Body of pancreas (tissue), 4 donors: ENCODE measurements around the gene CGNL1. TPM values are rescaled to one million over a fixed set of nuclear protein-coding genes. Genes with fewer than 3 reads are reported as not detected.

Experiments used
- ATAC-seq: fragments of 150-250 bp; one replicate; pipeline ENCODE4 v1.9.1; 2016
- DNase-seq, 4 donors: peaks; one replicate each; pipeline ENCODE4 v3.0.0-alpha.2; 2019
- H3K27ac ChIP-seq, 4 donors: fragments of 200-600 bp; sonication (generic); 1 replicate in 3 of 4; 2 replicates in 1 of 4; pipeline versions ENCODE4 v1.5.1 to v1.6.1; 2016 to 2019; ENCODE audit warnings: mild to moderate bottlenecking in 1 of 4, mixed read lengths in 1 of 4, moderate library complexity in 1 of 4
- H3K27me3 ChIP-seq, 2 donors: fragments of 200-600 bp; sonication (generic); one replicate each; pipeline ENCODE4 v1.6.0; 2016; ENCODE audit warnings: mild to moderate bottlenecking in 1 of 2
- H3K36me3 ChIP-seq, 2 donors: fragments of 200-600 bp; sonication (generic); replicated peaks in 1 of 2; 2 replicates each; pipeline ENCODE4 v1.5.1; 2016; ENCODE audit warnings: low read depth in 2 of 2; ENCODE audit not compliant: insufficient read depth in 1 of 2
- H3K4me1 ChIP-seq: fragments of 200-600 bp; sonication (generic); one replicate; pipeline ENCODE4 v1.6.0; 2016
- H3K4me3 ChIP-seq, 2 donors: fragments of 200-600 bp; sonication (generic); 1 replicate in 1 of 2; 2 replicates in 1 of 2; pipeline ENCODE4 v1.5.1; 2016 to 2019
- H3K9me3 ChIP-seq, 3 donors: fragments of 200-600 bp; sonication (generic); 1 replicate in 2 of 3; 2 replicates in 1 of 3; pipeline ENCODE4 v1.5.1; 2016
- POLR2A ChIP-seq, 3 donors: fragments of 450-650 bp; IDR thresholded peaks; one replicate each; pipeline ENCODE4 v1.6.1; 2016; ENCODE audit warnings: antibody characterized with exemption in 3 of 3, mild to moderate bottlenecking in 2 of 3
- WGBS, 2 donors: methylation state at CpG; one replicate each; pipeline ENCODE4 v1.1.5; 2017; 5-methylcytosine and 5-hydroxymethylcytosine counted together
- intact Hi-C: fragments of 100-400 bp; cut with DNase I; formaldehyde crosslinking; loops from one replicate; pipeline ENCODE4 v1.15.1; 2023
- total RNA-seq, 2 donors: library from RNA; depleted of rRNA; stranded (reverse); fragments of >200 nt; gene quantifications; one replicate each; pipeline ENCODE4 v1.1.0, GENCODE V29; 2016
- TF ChIP-seq, protein P1 (sequence below), 7 experiments: fragments of 450-650 bp in 4 of 7; fragments of 200-600 bp in 3 of 7; sonication (generic) in 3 of 7; IDR thresholded peaks; one replicate each; pipeline ENCODE4 v1.5.1; 2016 to 2019; ENCODE audit warnings: antibody characterized with exemption in 7 of 7

CGNL1 gene
- total RNA-seq, 2 donors from 2014 or later = 24.7 to 30.6 TPM

- 49 to 65% methylated on average over 6 of the region's 6 CpGs for WGBS, 2 donors
- Histone ChIP-seq H3K4me3 (no peak overlapping the region), H3K27me3 (no peaks in the 10 kb centered on the region), H3K9me3 (no peaks in the 10 kb centered on the region), H3K27ac (no peak overlapping the region), H3K36me3 (no peaks in the 10 kb centered on the region), H3K4me1 (peaks cover 24% of the 10 kb centered on the region)
- DNase-seq (no peak), ATAC-seq (no peak)
- intact Hi-C loops = no loop called here
- TF ChIP-seq, protein P1, sequence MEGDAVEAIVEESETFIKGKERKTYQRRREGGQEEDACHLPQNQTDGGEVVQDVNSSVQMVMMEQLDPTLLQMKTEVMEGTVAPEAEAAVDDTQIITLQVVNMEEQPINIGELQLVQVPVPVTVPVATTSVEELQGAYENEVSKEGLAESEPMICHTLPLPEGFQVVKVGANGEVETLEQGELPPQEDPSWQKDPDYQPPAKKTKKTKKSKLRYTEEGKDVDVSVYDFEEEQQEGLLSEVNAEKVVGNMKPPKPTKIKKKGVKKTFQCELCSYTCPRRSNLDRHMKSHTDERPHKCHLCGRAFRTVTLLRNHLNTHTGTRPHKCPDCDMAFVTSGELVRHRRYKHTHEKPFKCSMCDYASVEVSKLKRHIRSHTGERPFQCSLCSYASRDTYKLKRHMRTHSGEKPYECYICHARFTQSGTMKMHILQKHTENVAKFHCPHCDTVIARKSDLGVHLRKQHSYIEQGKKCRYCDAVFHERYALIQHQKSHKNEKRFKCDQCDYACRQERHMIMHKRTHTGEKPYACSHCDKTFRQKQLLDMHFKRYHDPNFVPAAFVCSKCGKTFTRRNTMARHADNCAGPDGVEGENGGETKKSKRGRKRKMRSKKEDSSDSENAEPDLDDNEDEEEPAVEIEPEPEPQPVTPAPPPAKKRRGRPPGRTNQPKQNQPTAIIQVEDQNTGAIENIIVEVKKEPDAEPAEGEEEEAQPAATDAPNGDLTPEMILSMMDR (IDR thresholded peaks at IDR 0.05) = no peak
- TF ChIP-seq POLR2A (IDR thresholded peaks at IDR 0.05) = no peak
These were observed 210.5 kb downstream of the CGNL1 start for GRCh38 chr15:57586661-57587424.

DNA sequence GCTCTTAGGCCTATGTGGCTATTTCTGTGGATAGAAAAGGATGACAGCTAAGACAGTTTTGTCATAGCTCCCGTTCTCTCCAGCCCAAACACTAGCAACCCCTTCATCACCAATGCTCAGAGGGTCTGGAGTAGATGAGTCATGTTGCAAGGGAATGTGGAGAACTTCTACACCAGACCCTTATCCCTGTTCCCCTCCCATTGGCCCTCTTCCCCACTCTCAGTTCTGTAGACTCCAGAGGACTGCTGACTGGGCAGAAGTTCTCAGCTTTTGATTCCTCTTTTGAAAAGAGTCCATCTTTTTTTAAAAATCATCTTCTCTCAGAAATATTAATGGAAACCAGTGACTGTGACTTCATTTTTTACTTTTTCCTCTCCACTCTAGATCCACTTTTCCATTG, 213.0 kb downstream of the CGNL1 start:
- no peak for ATAC-seq

GRCh38 chr15:57589754-57590153, 213.4 kb downstream of the CGNL1 start:
- no peak for ATAC-seq

More for the DNA sequence above, 213.0 kb downstream of the CGNL1 start:
- Histone ChIP-seq H3K4me3 (no peak overlapping the region), H3K36me3 (no peaks in the 10 kb centered on the region), H3K4me1 (peaks cover 35% of the 10 kb centered on the region), H3K27me3 (no peaks in the 10 kb centered on the region), H3K9me3 (no peaks in the 10 kb centered on the region), H3K27ac (peak overlapping the region in 3 of 4 donors; percentile 45 to 54 (median 52))
- intact Hi-C loops = no loop called here
- peak in 1 of 4 donors; percentile 34 for DNase-seq
- 89 to 94% methylated on average over 1 of the region's 1 CpG for WGBS, 2 donors
- TF ChIP-seq POLR2A (IDR thresholded peaks at IDR 0.05) = no peak
- TF ChIP-seq, protein P1 (IDR thresholded peaks at IDR 0.05) = no peak

GRCh38 chr15:57591237-57591821, 215.0 kb downstream of the CGNL1 start:
- Histone ChIP-seq H3K27ac (peak overlapping the region; percentile 82 to 91 (median 87)), H3K4me3 (no peak overlapping the region), H3K36me3 (no peaks in the 10 kb centered on the region), H3K4me1 (peaks cover 55% of the 10 kb centered on the region), H3K9me3 (no peaks in the 10 kb centered on the region), H3K27me3 (no peaks in the 10 kb centered on the region)
- 15 to 18% methylated on average over 14 to 17 of the region's 18 CpGs for WGBS, 2 donors
- DNase-seq (peak in 3 of 4 donors; percentile 23 to 82 (median 25)), ATAC-seq (peak; percentile 4)
- intact Hi-C loops = no loop called here
- TF ChIP-seq POLR2A (IDR thresholded peaks at IDR 0.05) = peak in 2 of 3 donors; percentile 43 to 64
- TF ChIP-seq, protein P1 (IDR thresholded peaks at IDR 0.05) = peak in 1 of 7 experiments; percentile 4

More at GRCh38 chr15:57589754-57590153, 213.4 kb downstream of the CGNL1 start:
- intact Hi-C loops = no loop called here
- TF ChIP-seq POLR2A (IDR thresholded peaks at IDR 0.05) = no peak
- TF ChIP-seq, protein P1 (IDR thresholded peaks at IDR 0.05) = no peak
- 15 to 25% methylated on average over 2 of the region's 2 CpGs for WGBS, 2 donors
- H3K4me3 ChIP-seq = no peak overlapping the region
- H3K36me3 ChIP-seq = no peaks in the 10 kb centered on the region
- no peak for DNase-seq
- H3K4me1 ChIP-seq = peaks cover 39% of the 10 kb centered on the region
- no peaks in the 10 kb centered on the region for H3K9me3 ChIP-seq
- no peaks in the 10 kb centered on the region for H3K27me3 ChIP-seq
- peak overlapping the region; percentile 45 to 84 (median 53) for H3K27ac ChIP-seq
